Gastrocnemius medialis (tissue), 4 donors: ENCODE data around the gene VAMP1.

ENCODE experiments used
- CTCF ChIP-seq, 5 experiments: fragments of 450-650 bp in 3 of 5; fragments of 200-600 bp in 2 of 5; sonication (generic) in 2 of 5; IDR thresholded peaks in 4 of 5; conservative IDR thresholded peaks in 1 of 5; 1 replicate in 4 of 5; 2 replicates in 1 of 5; pipeline ENCODE4 v1.5.1; 2016 to 2019; ENCODE audit warnings: antibody characterized with exemption in 5 of 5, mild to moderate bottlenecking in 3 of 5, moderate library complexity in 3 of 5
- POLR2A ChIP-seq, 2 donors: fragments of 450-650 bp; IDR thresholded peaks; one replicate each; pipeline ENCODE4 v1.6.1; 2017; ENCODE audit warnings: antibody characterized with exemption in 2 of 2, mild to moderate bottlenecking in 2 of 2, moderate library complexity in 2 of 2

GRCh38 chr12:6416596-6416995 is 53.9 kb downstream of the VAMP1 start:
- TF ChIP-seq CTCF (IDR thresholded peaks at IDR 0.05 in 4 of 5, conservative IDR thresholded peaks at IDR 0.05 in 1 of 5) (no peak), POLR2A (IDR thresholded peaks at IDR 0.05) (no peak)
